ENCODE data around the gene HRNR.
"Not testable (repeated sequence)": the region's sequence is repeated elsewhere in the genome, so short reads cannot be mapped to it uniquely, and the experiment has no call there.

GRCh38 chr1:152215604-152216003 is 8.4 kb downstream of the HRNR start:
- TF ChIP-seq, protein P1, sequence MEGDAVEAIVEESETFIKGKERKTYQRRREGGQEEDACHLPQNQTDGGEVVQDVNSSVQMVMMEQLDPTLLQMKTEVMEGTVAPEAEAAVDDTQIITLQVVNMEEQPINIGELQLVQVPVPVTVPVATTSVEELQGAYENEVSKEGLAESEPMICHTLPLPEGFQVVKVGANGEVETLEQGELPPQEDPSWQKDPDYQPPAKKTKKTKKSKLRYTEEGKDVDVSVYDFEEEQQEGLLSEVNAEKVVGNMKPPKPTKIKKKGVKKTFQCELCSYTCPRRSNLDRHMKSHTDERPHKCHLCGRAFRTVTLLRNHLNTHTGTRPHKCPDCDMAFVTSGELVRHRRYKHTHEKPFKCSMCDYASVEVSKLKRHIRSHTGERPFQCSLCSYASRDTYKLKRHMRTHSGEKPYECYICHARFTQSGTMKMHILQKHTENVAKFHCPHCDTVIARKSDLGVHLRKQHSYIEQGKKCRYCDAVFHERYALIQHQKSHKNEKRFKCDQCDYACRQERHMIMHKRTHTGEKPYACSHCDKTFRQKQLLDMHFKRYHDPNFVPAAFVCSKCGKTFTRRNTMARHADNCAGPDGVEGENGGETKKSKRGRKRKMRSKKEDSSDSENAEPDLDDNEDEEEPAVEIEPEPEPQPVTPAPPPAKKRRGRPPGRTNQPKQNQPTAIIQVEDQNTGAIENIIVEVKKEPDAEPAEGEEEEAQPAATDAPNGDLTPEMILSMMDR (conservative IDR thresholded peaks at IDR 0.05; ENCODE audit: low read length): not testable (repeated sequence)
- TF ChIP-seq EZH2phosphoT487 (IDR thresholded peaks at IDR 0.05; ENCODE audit: borderline replicate concordance): not testable (repeated sequence)
